GM12878 (cell line): ENCODE data around the gene ARHGEF17. TPM values are rescaled to one million over a fixed set of nuclear protein-coding genes. Genes with fewer than 3 reads are reported as not detected.

Source experiments
- ATAC-seq: fragments of 200-7000 bp; cut with Tn5 transposase; 3 replicates; pipeline ENCODE4 v1.9.1; 2020; ENCODE audit warnings: mild to moderate bottlenecking, moderate library complexity
- BruUV-seq: library from RNA; stranded (reverse); fragments of 400-500 nt; replicated peaks from 2 replicates; lab custom pipeline; 2021; lab: Mats Ljungman, UMichigan
- CTCF ChIA-PET: fragments of 300-600 bp; sonication (Branson Sonifier 250); formaldehyde crosslinking; extraction: SDS; loops from one replicate; lab custom pipeline; 2021; ENCODE audit warnings: inconsistent platforms; lab: Yijun Ruan, JAX
- POLR2A ChIA-PET: fragments of 350-600 bp; formaldehyde crosslinking; extraction: SDS; loops from one replicate; lab custom pipeline; 2021; ENCODE audit warnings: inconsistent platforms; lab: Charles Lee
- RAD21 ChIA-PET: fragments of 300-600 bp; sonication (Branson Sonifier 250); formaldehyde crosslinking; loops from one replicate; lab custom pipeline; 2023; ENCODE audit warnings: antibody characterized with exemption; ENCODE audit not compliant: unreplicated experiment; lab: Charles Lee
- SMC1A ChIA-PET: fragments of 300-600 bp; sonication (Branson Sonifier 250); formaldehyde crosslinking; loops from one replicate; lab custom pipeline; 2023; ENCODE audit not compliant: unreplicated experiment, uncharacterized antibody; lab: Charles Lee
- DNase-seq: peaks from one replicate; pipeline ENCODE4 v3.0.0-alpha.2; 2011; ENCODE audit warnings: low read depth, low spot score
- FAIRE-seq: peaks from 3 replicates; lab custom pipeline; 2011; peaks lifted over from hg19 to GRCh38; lab: Jason Lieb, UNC
- H2AFZ ChIP-seq: 2 replicates; pipeline ENCODE4 v1.6.0; 2011; ENCODE audit warnings: low read depth, low read length, control low read depth; ENCODE audit not compliant: control insufficient read depth
- H3K27ac ChIP-seq: 2 replicates; pipeline ENCODE4 v1.5.1; 2011; ENCODE audit warnings: control low read depth; ENCODE audit not compliant: control insufficient read depth, insufficient read depth
- H3K27me3 ChIP-seq, 2 experiments: replicated peaks in 1 of 2; 2 replicates each; pipeline versions ENCODE4 v1.6.0 to v1.6.1; 2011; ENCODE audit warnings: low read length in 1 of 2; ENCODE audit not compliant: control insufficient read depth in 2 of 2, insufficient read depth in 2 of 2
- H3K36me3 ChIP-seq, 2 experiments: 2 replicates each; pipeline ENCODE4 v1.5.1; 2011; ENCODE audit warnings: low read length in 1 of 2; ENCODE audit not compliant: control insufficient read depth in 2 of 2, insufficient read depth in 2 of 2
- H3K4me1 ChIP-seq: 2 replicates; pipeline ENCODE4 v1.6.1; 2011; ENCODE audit warnings: mild to moderate bottlenecking, low read length, moderate library complexity, mixed read lengths; ENCODE audit not compliant: control insufficient read depth, insufficient read depth
- H3K4me2 ChIP-seq: 2 replicates; pipeline ENCODE4 v1.6.0; 2011; ENCODE audit warnings: control low read depth; ENCODE audit not compliant: control insufficient read depth, insufficient read depth
- H3K4me3 ChIP-seq: fragments of 200-600 bp; sonication (generic); 2 replicates; pipeline ENCODE4 v1.5.1; 2016
- H3K79me2 ChIP-seq: 2 replicates; pipeline ENCODE4 v1.6.0; 2011; ENCODE audit warnings: low read length; ENCODE audit not compliant: control insufficient read depth, insufficient read depth
- H3K9ac ChIP-seq: 2 replicates; pipeline ENCODE4 v1.8.0; 2011; ENCODE audit warnings: low read length, control low read depth, mixed read lengths; ENCODE audit not compliant: control insufficient read depth, insufficient read depth
- H3K9me3 ChIP-seq: replicated peaks from 3 replicates; pipeline ENCODE4 v1.5.1; 2011; ENCODE audit warnings: mild to moderate bottlenecking, low read length; ENCODE audit not compliant: control insufficient read depth, insufficient read depth
- H4K20me1 ChIP-seq: 2 replicates; pipeline ENCODE4 v1.6.0; 2011; ENCODE audit not compliant: control insufficient read depth, insufficient read depth
- E2F4 ChIP-seq: IDR thresholded peaks from 2 replicates; pipeline ENCODE4 v1.6.1; 2012; ENCODE audit warnings: low read depth, low read length, improper control_type of control experiment
- E2F8 ChIP-seq: fragments of 450-650 bp; IDR thresholded peaks from 2 replicates; pipeline ENCODE4 v1.6.1; 2018; ENCODE audit warnings: mild to moderate bottlenecking, low read depth, moderate library complexity; ENCODE audit not compliant: partially characterized antibody
- TCF12 ChIP-seq: IDR thresholded peaks from 2 replicates; pipeline ENCODE4 v1.6.1; 2011; ENCODE audit warnings: low read depth, mild to moderate bottlenecking, low read length
- WRNIP1 ChIP-seq: IDR thresholded peaks from 2 replicates; pipeline ENCODE4 v1.6.1; 2011; ENCODE audit warnings: low read depth, low read length, improper control_type of control experiment, borderline replicate concordance
- ZBTB4 ChIP-seq: fragments of 450-650 bp; formaldehyde crosslinking; IDR thresholded peaks from 2 replicates; pipeline ENCODE4 v1.4.0; 2022; ENCODE audit warnings: mild to moderate bottlenecking, moderate library complexity
- WGBS: methylation state at CpG from one replicate; pipeline ENCODE4 v1.1.6; 2016; ENCODE audit warnings: low lambda C conversion rate; ENCODE audit not compliant: insufficient replicate concordance, insufficient coverage; ENCODE audit errors: missing lambda C conversion rate; 5-methylcytosine and 5-hydroxymethylcytosine counted together
- in situ Hi-C: fragments of 300-500 bp; cut with MboI; formaldehyde crosslinking; loops from 9 replicates; pipeline ENCODE4 v1.14.3; 2018; ENCODE audit warnings: mixed read lengths
- intact Hi-C: fragments of 100-400 bp; cut with micrococcal nuclease; formaldehyde crosslinking; loops from one replicate; pipeline ENCODE4 v1.14.2; 2022; ENCODE audit not compliant: unreplicated experiment
- polyA plus RNA-seq, 11 experiments: library from polyadenylated mRNA; depleted of rRNA in 4 of 11; unstranded in 6 of 11; stranded (reverse) in 5 of 11; fragments of >200 nt; fragmentation: Nextera tagmentation in 4 of 11; fragmentation: Illumina TruSeq in 1 of 11; extraction: Ambion mirVana in 4 of 11; extraction: Trizol in 1 of 11; gene quantifications; 1 replicate in 1 of 11; 2 replicates in 10 of 11; pipeline versions ENCODE4 v1.2.1 to v1.2.3, GENCODE V29; 2011 to 2016; ENCODE audit warnings: inconsistent platforms in 2 of 11, missing spikeins in 2 of 11, low read depth in 1 of 11
- total RNA-seq, 4 experiments: library from RNA; depleted of rRNA in 3 of 4; stranded (reverse); fragments of >200 nt in 3 of 4; fragmentation: Illumina TruSeq in 1 of 4; extraction: Trizol in 1 of 4; gene quantifications; 2 replicates each; pipeline versions ENCODE4 v1.2.1 to v1.2.3, GENCODE V29; 2013 to 2021
- TF ChIP-seq, protein P1 (sequence below): fragments of 450-650 bp; conservative IDR thresholded peaks from 2 replicates; pipeline ENCODE4 v1.6.1; 2017; ENCODE audit warnings: mild to moderate bottlenecking, moderate library complexity
- TF ChIP-seq, protein P2 (sequence below): fragments of 450-650 bp; IDR thresholded peaks from 2 replicates; pipeline ENCODE4 v1.6.1; 2016; ENCODE audit warnings: mild to moderate bottlenecking

ARHGEF17 gene
- total and polyA plus RNA-seq, 10 of the 15 experiments (the other 5 are each of a cell fraction or from before 2014, with no cell fraction given): 0.15 to 11.0 (median 1.7) TPM

DNA sequence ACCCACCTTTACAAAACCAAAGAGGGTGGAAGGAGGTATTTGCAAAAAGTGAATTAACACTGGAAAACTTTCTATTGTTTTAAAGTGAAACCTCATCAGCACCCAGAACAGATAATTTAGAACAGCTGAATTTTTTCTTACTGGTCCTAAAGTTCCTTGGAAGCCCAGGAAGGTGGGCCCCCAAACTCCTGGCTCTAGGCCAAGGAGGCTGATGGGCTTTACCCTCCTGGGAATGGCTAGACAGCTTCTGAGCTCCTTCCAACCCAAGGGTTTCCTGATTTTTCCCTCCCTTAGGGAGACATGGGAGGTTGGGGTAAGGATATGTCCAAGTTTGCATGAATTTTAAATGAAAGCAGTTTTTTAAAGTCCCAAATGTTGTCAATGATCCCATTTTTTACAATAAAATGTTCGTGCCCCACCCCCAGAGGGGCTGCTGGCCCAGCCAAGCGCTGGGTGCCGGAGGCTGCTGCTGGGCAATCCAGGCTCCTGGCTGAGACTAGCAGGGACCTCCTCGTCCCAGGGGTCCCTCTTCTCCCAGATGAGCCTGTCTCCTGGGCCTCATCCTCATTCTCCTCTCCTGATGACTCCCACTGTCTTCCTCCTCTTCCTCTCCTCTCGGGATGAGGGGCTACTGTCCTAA is 96.5 kb downstream of the ARHGEF17 start (continued):
- no peak for TF ChIP-seq E2F8
- TF ChIP-seq WRNIP1: no peak
- TF ChIP-seq, protein P1, sequence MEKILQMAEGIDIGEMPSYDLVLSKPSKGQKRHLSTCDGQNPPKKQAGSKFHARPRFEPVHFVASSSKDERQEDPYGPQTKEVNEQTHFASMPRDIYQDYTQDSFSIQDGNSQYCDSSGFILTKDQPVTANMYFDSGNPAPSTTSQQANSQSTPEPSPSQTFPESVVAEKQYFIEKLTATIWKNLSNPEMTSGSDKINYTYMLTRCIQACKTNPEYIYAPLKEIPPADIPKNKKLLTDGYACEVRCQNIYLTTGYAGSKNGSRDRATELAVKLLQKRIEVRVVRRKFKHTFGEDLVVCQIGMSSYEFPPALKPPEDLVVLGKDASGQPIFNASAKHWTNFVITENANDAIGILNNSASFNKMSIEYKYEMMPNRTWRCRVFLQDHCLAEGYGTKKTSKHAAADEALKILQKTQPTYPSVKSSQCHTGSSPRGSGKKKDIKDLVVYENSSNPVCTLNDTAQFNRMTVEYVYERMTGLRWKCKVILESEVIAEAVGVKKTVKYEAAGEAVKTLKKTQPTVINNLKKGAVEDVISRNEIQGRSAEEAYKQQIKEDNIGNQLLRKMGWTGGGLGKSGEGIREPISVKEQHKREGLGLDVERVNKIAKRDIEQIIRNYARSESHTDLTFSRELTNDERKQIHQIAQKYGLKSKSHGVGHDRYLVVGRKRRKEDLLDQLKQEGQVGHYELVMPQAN: no peak
- TF ChIP-seq, all 136 proteins: peak for 0

- RAD21 ChIA-PET: no interaction called here
- DNase-seq (no peak), FAIRE-seq (no peak), ATAC-seq (no peak)
- SMC1A ChIA-PET: no interaction called here
- in situ Hi-C loops (no loop called here), intact Hi-C loops (no loop called here)
- no peaks in the 10 kb centered on the region for H3K4me1 ChIP-seq
- BruUV-seq: no TSS peak
- CTCF ChIA-PET: interaction anchor here (1.1 to 2.9 kb wide), 2 partner anchors 54 to 256 kb away, joined by 3 to 25 read pairs; no protein-coding TSS in a partner anchor
- H2AFZ ChIP-seq: no peak overlapping the region
- H3K4me3 ChIP-seq: no peak overlapping the region
- no peaks in the 10 kb centered on the region for H4K20me1 ChIP-seq
- H3K9ac ChIP-seq: no peak overlapping the region
- WGBS: 89% methylated on average over 8 of the region's 8 CpGs
- H3K79me2 ChIP-seq: no peaks in the 10 kb centered on the region
- POLR2A ChIA-PET: no interaction called here
- peaks cover 9 to 21% of the 10 kb centered on the region in 2 experiments for H3K36me3 ChIP-seq
- H3K9me3 ChIP-seq: no peaks in the 10 kb centered on the region
- H3K27me3 ChIP-seq: no peaks in the 10 kb centered on the region
- no peak overlapping the region for H3K27ac ChIP-seq
- no peak overlapping the region for H3K4me2 ChIP-seq
- TF ChIP-seq ZBTB4 (CRISPR knock-in tag) (no peak), E2F4 (no peak), TCF12 (no peak)
- TF ChIP-seq, protein P2, sequence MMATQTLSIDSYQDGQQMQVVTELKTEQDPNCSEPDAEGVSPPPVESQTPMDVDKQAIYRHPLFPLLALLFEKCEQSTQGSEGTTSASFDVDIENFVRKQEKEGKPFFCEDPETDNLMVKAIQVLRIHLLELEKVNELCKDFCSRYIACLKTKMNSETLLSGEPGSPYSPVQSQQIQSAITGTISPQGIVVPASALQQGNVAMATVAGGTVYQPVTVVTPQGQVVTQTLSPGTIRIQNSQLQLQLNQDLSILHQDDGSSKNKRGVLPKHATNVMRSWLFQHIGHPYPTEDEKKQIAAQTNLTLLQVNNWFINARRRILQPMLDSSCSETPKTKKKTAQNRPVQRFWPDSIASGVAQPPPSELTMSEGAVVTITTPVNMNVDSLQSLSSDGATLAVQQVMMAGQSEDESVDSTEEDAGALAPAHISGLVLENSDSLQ: no peak
Observed at GRCh38 chr11:73405146-73405510, 97.1 kb downstream of the ARHGEF17 start.
